GM23338 (cell line): ENCODE data around the gene TCHH. TPM values are rescaled to one million over a fixed set of nuclear protein-coding genes. Genes with fewer than 3 reads are reported as not detected.

Experiments
- ATAC-seq: fragments of 200-7000 bp; cut with Tn5 transposase; 3 replicates; pipeline ENCODE4 v1.9.1; 2020
- DNase-seq: peaks from one replicate; pipeline ENCODE4 v3.0.0-alpha.2; 2015; ENCODE audit warnings: low spot score
- H2AFZ ChIP-seq: fragments of 200-600 bp; sonication (generic); 2 replicates; pipeline ENCODE4 v1.8.0; 2016; ENCODE audit warnings: antibody characterized with exemption, mild to moderate bottlenecking, moderate library complexity
- H3F3A ChIP-seq: fragments of 200-600 bp; sonication (generic); replicated peaks from 2 replicates; pipeline ENCODE4 v1.8.0; 2017; ENCODE audit warnings: antibody characterized with exemption, mixed run types, low read depth
- H3K27ac ChIP-seq: fragments of 200-600 bp; sonication (generic); 2 replicates; pipeline ENCODE4 v1.6.1; 2016; ENCODE audit warnings: low read depth
- H3K27me3 ChIP-seq: fragments of 200-600 bp; sonication (generic); 2 replicates; pipeline ENCODE4 v1.8.0; 2016; ENCODE audit warnings: mild to moderate bottlenecking, mixed run types, moderate library complexity; ENCODE audit not compliant: insufficient read depth
- H3K36me3 ChIP-seq: fragments of 200-600 bp; sonication (generic); 2 replicates; pipeline ENCODE4 v1.8.0; 2016; ENCODE audit warnings: mild to moderate bottlenecking; ENCODE audit not compliant: insufficient read depth
- H3K4me1 ChIP-seq: fragments of 200-600 bp; sonication (generic); 2 replicates; pipeline ENCODE4 v1.8.0; 2016; ENCODE audit warnings: mild to moderate bottlenecking, moderate library complexity; ENCODE audit not compliant: insufficient read depth
- H3K4me2 ChIP-seq: fragments of 200-600 bp; sonication (generic); 2 replicates; pipeline ENCODE4 v1.7.1; 2017; ENCODE audit warnings: mixed run types
- H3K4me3 ChIP-seq: fragments of 200-600 bp; sonication (generic); 2 replicates; pipeline ENCODE4 v1.6.1; 2016; ENCODE audit warnings: mixed run types
- H3K79me2 ChIP-seq: fragments of 200-600 bp; sonication (generic); replicated peaks from 2 replicates; pipeline ENCODE4 v1.8.0; 2017; ENCODE audit warnings: mild to moderate bottlenecking; ENCODE audit not compliant: insufficient read depth
- H3K9me2 ChIP-seq: fragments of 200-600 bp; sonication (generic); 2 replicates; pipeline ENCODE4 v1.8.0; 2017; ENCODE audit not compliant: insufficient read depth
- H4K20me1 ChIP-seq: fragments of 200-600 bp; sonication (generic); replicated peaks from 2 replicates; pipeline ENCODE4 v1.8.0; 2017; ENCODE audit warnings: mild to moderate bottlenecking; ENCODE audit not compliant: insufficient read depth
- H3K27ac Mint-ChIP-seq: 2 replicates; pipeline ENCODE4 v1.8.0; 2020; ENCODE audit warnings: inconsistent platforms, mild to moderate bottlenecking, moderate library complexity, mixed read lengths
- H3K27me3 Mint-ChIP-seq: 3 replicates; pipeline ENCODE4 v1.8.0; 2022; ENCODE audit warnings: low read depth, mild to moderate bottlenecking, moderate library complexity, mixed read lengths, inconsistent platforms; ENCODE audit not compliant: insufficient read depth, poor library complexity
- H3K36me3 Mint-ChIP-seq: 3 replicates; pipeline ENCODE4 v1.8.0; 2021; ENCODE audit warnings: low read depth, mild to moderate bottlenecking, inconsistent platforms, moderate library complexity, mixed read lengths
- H3K4me1 Mint-ChIP-seq: 3 replicates; pipeline ENCODE4 v1.8.0; 2020; ENCODE audit warnings: mild to moderate bottlenecking, inconsistent platforms, mixed read lengths
- H3K4me3 Mint-ChIP-seq: 3 replicates; pipeline ENCODE4 v1.8.0; 2021; ENCODE audit warnings: moderate library complexity, mild to moderate bottlenecking, inconsistent platforms, mixed read lengths
- H3K9me3 Mint-ChIP-seq: 3 replicates; pipeline ENCODE4 v1.8.0; 2020; ENCODE audit warnings: moderate library complexity, mild to moderate bottlenecking, inconsistent platforms, mixed read lengths
- CREB1 ChIP-seq: fragments of 250-450 bp; sonication (Bioruptor Pico); IDR thresholded peaks from 2 replicates; pipeline ENCODE4 v1.5.0; 2020; ENCODE audit warnings: low read depth, mild to moderate bottlenecking, moderate library complexity
- EZH2phosphoT487 ChIP-seq: fragments of 200-600 bp; sonication (generic); IDR thresholded peaks from one replicate; pipeline ENCODE4 v1.8.1; 2018; ENCODE audit warnings: antibody characterized with exemption; ENCODE audit not compliant: unreplicated experiment
- JUNB ChIP-seq: IDR thresholded peaks from one replicate; pipeline ENCODE4 v1.6.1; 2016; ENCODE audit warnings: antibody characterized with exemption; ENCODE audit not compliant: unreplicated experiment
- NANOG ChIP-seq: IDR thresholded peaks from 2 replicates; pipeline ENCODE4 v1.6.1; 2016; ENCODE audit warnings: antibody characterized with exemption, borderline replicate concordance
- POLR2AphosphoS5 ChIP-seq: IDR thresholded peaks from 2 replicates; pipeline ENCODE4 v1.6.1; 2016; ENCODE audit warnings: antibody characterized with exemption, low read depth
- STAT1 ChIP-seq: IDR thresholded peaks from one replicate; pipeline ENCODE4 v1.6.1; 2016; ENCODE audit warnings: antibody characterized with exemption; ENCODE audit not compliant: unreplicated experiment
- ZNF114 ChIP-seq: fragments of 250-450 bp; sonication (Bioruptor Pico); IDR thresholded peaks from 2 replicates; pipeline ENCODE4 v1.5.0; 2020; ENCODE audit warnings: mild to moderate bottlenecking, moderate library complexity
- ZNF331 ChIP-seq: fragments of 250-450 bp; sonication (Bioruptor Pico); IDR thresholded peaks from 2 replicates; pipeline ENCODE4 v1.5.0; 2020; ENCODE audit warnings: low read depth, mild to moderate bottlenecking, moderate library complexity
- polyA plus RNA-seq: library from polyadenylated mRNA; unstranded; fragments of >200 nt; fragmentation: Nextera tagmentation; extraction: Ambion mirVana; gene quantifications from 2 replicates; pipeline ENCODE4 v1.2.1, GENCODE V29; 2016
- total RNA-seq: library from RNA; depleted of rRNA; stranded (reverse); fragments of >200 nt; shearing (Covaris generic); gene quantifications from 2 replicates; pipeline ENCODE4 v1.2.3, GENCODE V29; 2014
- TF ChIP-seq, protein P1 (sequence below): IDR thresholded peaks from 2 replicates; pipeline ENCODE4 v1.6.1; 2016; ENCODE audit warnings: antibody characterized with exemption
- TF ChIP-seq, protein P2 (sequence below): IDR thresholded peaks from one replicate; pipeline ENCODE4 v1.6.1; 2018; ENCODE audit warnings: antibody characterized with exemption; ENCODE audit not compliant: unreplicated experiment
- TF ChIP-seq, protein P3 (sequence below), 2 experiments: fragments of 200-600 bp in 1 of 2; sonication (generic) in 1 of 2; conservative IDR thresholded peaks; 2 replicates each; pipeline versions ENCODE4 v1.5.1 to v1.6.1; 2016 to 2017; ENCODE audit warnings: antibody characterized with exemption in 2 of 2, low read depth in 2 of 2, mild to moderate bottlenecking in 2 of 2, moderate library complexity in 1 of 2

TCHH gene
- total and polyA plus RNA-seq, 2 experiments from 2014 or later, result 0.38 to 0.42 TPM

DNA sequence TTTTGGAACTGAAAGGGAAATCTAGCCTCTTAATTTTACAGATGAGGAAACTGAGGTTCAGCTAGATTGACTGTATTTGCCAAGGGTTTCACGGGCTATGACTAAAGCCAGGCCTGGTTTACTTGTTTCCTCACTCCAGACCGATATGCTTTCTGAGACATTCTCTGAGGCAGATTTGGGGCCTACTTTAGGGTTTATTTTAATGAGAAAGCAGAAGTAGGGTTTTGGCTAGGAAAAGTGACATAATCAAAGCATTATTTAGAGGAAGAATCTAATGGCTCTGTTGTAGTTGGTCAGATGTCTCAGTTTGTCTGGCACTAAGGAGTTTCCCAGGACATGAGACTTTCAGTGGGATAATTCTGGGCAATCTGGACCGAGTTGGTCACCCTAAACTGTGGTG is 45.3 kb upstream of the TCHH start:
- Histone ChIP-seq H3K27me3 (no peaks in the 10 kb centered on the region), H3K4me2 (no peak overlapping the region), H2AFZ (no peak overlapping the region), H3K4me3 (no peak overlapping the region), H3F3A (no peaks in the 10 kb centered on the region), H3K79me2 (no peaks in the 10 kb centered on the region), H3K36me3 (no peaks in the 10 kb centered on the region), H3K4me1 (no peaks in the 10 kb centered on the region), H3K9me2 (no peaks in the 10 kb centered on the region; the same call in 1 of the 2 replicates), H3K27ac (no peak overlapping the region), H4K20me1 (no peaks in the 10 kb centered on the region)
- Mint-ChIP-seq H3K9me3 (no peaks in the 10 kb centered on the region; the same call in 2 of the 3 replicates), H3K27ac (no peak overlapping the region), H3K4me3 (no peak overlapping the region), H3K36me3 (no peaks in the 10 kb centered on the region), H3K4me1 (peaks cover 2% of the 10 kb centered on the region; the same call in 2 of the 3 replicates), H3K27me3 (no peaks in the 10 kb centered on the region)
- ATAC-seq (no peak), DNase-seq (no peak)
- no peak for TF ChIP-seq EZH2phosphoT487
- TF ChIP-seq NANOG, result no peak

DNA sequence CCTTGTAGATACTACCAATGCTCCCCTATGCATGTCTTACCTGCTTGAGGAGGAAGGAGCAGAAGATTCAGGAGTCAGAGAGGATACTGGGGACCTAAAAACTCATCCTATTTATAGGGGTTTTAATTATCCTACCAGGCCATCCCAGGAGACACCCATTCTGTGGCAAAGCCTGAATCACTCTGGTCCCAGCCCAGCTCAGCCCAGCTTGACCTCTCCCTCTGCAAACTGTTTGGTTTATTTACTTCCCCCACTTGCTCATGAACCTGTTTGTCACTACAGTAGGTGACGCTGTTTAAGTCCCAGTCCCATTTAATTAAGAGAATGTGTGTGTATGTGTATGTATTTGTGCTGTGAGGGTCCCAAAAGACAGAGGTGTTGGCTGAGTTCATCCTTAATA is 43.9 kb upstream of the TCHH start, which contains the start of gene RPTN:
TSS of gene RPTN (minus strand) at position 85 of the 400 bp plus-strand sequence. CDS start 1,339 bp downstream, outside the sequence.
- no peak within 1 kb of the TSS for H3K4me3 ChIP-seq
- no peak within 1 kb of the TSS for H2AFZ ChIP-seq
- no peak within 1 kb of the TSS for H3K27ac Mint-ChIP-seq
- H3K9me3 Mint-ChIP-seq, result no peaks in the 10 kb centered on the region
- H3K36me3 ChIP-seq, result no peaks in the 10 kb centered on the region
- H3K36me3 Mint-ChIP-seq, result no peaks in the 10 kb centered on the region
- H3K4me2 ChIP-seq, result no peak within 1 kb of the TSS
- ATAC-seq (no peak), DNase-seq (no peak)
- H3K4me3 Mint-ChIP-seq, result no peak within 1 kb of the TSS
- H3K79me2 ChIP-seq, result no peaks in the 10 kb centered on the region
- no peak within 1 kb of the TSS for H3K27ac ChIP-seq
- no peaks in the 10 kb centered on the region for H3F3A ChIP-seq
- H3K9me2 ChIP-seq, result peaks cover under 1% of the 10 kb centered on the region; the same call in 1 of the 2 replicates
- peaks cover 2% of the 10 kb centered on the region for H3K27me3 Mint-ChIP-seq
- no peaks in the 10 kb centered on the region for H4K20me1 ChIP-seq
- H3K4me1 ChIP-seq, result no peaks in the 10 kb centered on the region
- H3K4me1 Mint-ChIP-seq, result no peaks in the 10 kb centered on the region
- H3K27me3 ChIP-seq, result no peaks in the 10 kb centered on the region
- TF ChIP-seq, protein P1, sequence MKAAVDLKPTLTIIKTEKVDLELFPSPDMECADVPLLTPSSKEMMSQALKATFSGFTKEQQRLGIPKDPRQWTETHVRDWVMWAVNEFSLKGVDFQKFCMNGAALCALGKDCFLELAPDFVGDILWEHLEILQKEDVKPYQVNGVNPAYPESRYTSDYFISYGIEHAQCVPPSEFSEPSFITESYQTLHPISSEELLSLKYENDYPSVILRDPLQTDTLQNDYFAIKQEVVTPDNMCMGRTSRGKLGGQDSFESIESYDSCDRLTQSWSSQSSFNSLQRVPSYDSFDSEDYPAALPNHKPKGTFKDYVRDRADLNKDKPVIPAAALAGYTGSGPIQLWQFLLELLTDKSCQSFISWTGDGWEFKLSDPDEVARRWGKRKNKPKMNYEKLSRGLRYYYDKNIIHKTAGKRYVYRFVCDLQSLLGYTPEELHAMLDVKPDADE, result no peak
- TF ChIP-seq ZNF114 (CRISPR knock-in tag), result no peak
- TF ChIP-seq POLR2AphosphoS5, result no peak
- TF ChIP-seq CREB1, result no peak
- no peak for TF ChIP-seq STAT1
- TF ChIP-seq, protein P2, sequence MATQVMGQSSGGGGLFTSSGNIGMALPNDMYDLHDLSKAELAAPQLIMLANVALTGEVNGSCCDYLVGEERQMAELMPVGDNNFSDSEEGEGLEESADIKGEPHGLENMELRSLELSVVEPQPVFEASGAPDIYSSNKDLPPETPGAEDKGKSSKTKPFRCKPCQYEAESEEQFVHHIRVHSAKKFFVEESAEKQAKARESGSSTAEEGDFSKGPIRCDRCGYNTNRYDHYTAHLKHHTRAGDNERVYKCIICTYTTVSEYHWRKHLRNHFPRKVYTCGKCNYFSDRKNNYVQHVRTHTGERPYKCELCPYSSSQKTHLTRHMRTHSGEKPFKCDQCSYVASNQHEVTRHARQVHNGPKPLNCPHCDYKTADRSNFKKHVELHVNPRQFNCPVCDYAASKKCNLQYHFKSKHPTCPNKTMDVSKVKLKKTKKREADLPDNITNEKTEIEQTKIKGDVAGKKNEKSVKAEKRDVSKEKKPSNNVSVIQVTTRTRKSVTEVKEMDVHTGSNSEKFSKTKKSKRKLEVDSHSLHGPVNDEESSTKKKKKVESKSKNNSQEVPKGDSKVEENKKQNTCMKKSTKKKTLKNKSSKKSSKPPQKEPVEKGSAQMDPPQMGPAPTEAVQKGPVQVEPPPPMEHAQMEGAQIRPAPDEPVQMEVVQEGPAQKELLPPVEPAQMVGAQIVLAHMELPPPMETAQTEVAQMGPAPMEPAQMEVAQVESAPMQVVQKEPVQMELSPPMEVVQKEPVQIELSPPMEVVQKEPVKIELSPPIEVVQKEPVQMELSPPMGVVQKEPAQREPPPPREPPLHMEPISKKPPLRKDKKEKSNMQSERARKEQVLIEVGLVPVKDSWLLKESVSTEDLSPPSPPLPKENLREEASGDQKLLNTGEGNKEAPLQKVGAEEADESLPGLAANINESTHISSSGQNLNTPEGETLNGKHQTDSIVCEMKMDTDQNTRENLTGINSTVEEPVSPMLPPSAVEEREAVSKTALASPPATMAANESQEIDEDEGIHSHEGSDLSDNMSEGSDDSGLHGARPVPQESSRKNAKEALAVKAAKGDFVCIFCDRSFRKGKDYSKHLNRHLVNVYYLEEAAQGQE, result no peak
- no peak for TF ChIP-seq JUNB
- no peak for TF ChIP-seq ZNF331 (CRISPR knock-in tag)
- TF ChIP-seq, protein P3, sequence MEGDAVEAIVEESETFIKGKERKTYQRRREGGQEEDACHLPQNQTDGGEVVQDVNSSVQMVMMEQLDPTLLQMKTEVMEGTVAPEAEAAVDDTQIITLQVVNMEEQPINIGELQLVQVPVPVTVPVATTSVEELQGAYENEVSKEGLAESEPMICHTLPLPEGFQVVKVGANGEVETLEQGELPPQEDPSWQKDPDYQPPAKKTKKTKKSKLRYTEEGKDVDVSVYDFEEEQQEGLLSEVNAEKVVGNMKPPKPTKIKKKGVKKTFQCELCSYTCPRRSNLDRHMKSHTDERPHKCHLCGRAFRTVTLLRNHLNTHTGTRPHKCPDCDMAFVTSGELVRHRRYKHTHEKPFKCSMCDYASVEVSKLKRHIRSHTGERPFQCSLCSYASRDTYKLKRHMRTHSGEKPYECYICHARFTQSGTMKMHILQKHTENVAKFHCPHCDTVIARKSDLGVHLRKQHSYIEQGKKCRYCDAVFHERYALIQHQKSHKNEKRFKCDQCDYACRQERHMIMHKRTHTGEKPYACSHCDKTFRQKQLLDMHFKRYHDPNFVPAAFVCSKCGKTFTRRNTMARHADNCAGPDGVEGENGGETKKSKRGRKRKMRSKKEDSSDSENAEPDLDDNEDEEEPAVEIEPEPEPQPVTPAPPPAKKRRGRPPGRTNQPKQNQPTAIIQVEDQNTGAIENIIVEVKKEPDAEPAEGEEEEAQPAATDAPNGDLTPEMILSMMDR (conservative IDR thresholded peaks at IDR 0.05; ENCODE audit: low read depth in 2 of 2), result no peak
- TF ChIP-seq EZH2phosphoT487, result no peak
